Hepatocyte (in vitro differentiated cells): ENCODE data around the gene JARID2. TPM values are rescaled to one million over a fixed set of nuclear protein-coding genes. Genes with fewer than 3 reads are reported as not detected.

ENCODE experiments used
- DNase-seq: peaks from one replicate; pipeline ENCODE4 v3.0.0-alpha.2; 2016; ENCODE audit warnings: low spot score
- H2AFZ ChIP-seq: fragments of 200-600 bp; sonication (generic); 2 replicates; pipeline ENCODE4 v1.6.0; 2016; ENCODE audit warnings: antibody characterized with exemption, mild to moderate bottlenecking
- H3K27ac ChIP-seq: fragments of 200-600 bp; sonication (generic); 2 replicates; pipeline ENCODE4 v1.5.1; 2016; ENCODE audit warnings: mild to moderate bottlenecking
- H3K27me3 ChIP-seq: fragments of 200-600 bp; sonication (generic); 2 replicates; pipeline ENCODE4 v1.6.1; 2016
- H3K36me3 ChIP-seq: fragments of 200-600 bp; sonication (generic); replicated peaks from 2 replicates; pipeline ENCODE4 v1.5.1; 2016; ENCODE audit warnings: low read depth; ENCODE audit not compliant: insufficient read depth
- H3K4me1 ChIP-seq: fragments of 200-600 bp; sonication (generic); 2 replicates; pipeline ENCODE4 v1.5.1; 2016; ENCODE audit warnings: mild to moderate bottlenecking, moderate library complexity; ENCODE audit not compliant: insufficient read depth
- H3K4me2 ChIP-seq: fragments of 200-600 bp; sonication (generic); 2 replicates; pipeline ENCODE4 v1.6.0; 2016
- H3K4me3 ChIP-seq: fragments of 200-600 bp; sonication (generic); 2 replicates; pipeline ENCODE4 v1.5.1; 2016; ENCODE audit warnings: mild to moderate bottlenecking
- H3K79me2 ChIP-seq: fragments of 200-600 bp; sonication (generic); 2 replicates; pipeline ENCODE4 v1.6.0; 2017; ENCODE audit warnings: mild to moderate bottlenecking
- H3K9me2 ChIP-seq: fragments of 200-600 bp; sonication (generic); replicated peaks from 2 replicates; pipeline ENCODE4 v1.6.0; 2017; ENCODE audit warnings: mild to moderate bottlenecking; ENCODE audit not compliant: insufficient read depth
- H3K9me3 ChIP-seq: fragments of 200-600 bp; sonication (generic); 2 replicates; pipeline ENCODE4 v1.5.1; 2016; ENCODE audit warnings: low read depth, mild to moderate bottlenecking
- H4K20me1 ChIP-seq: fragments of 200-600 bp; sonication (generic); 2 replicates; pipeline ENCODE4 v1.6.0; 2016; ENCODE audit warnings: mild to moderate bottlenecking; ENCODE audit not compliant: insufficient read depth, poor library complexity, severe bottlenecking
- EZH2 ChIP-seq: fragments of 200-600 bp; sonication (generic); IDR thresholded peaks from 2 replicates; pipeline ENCODE4 v1.6.1; 2016; ENCODE audit warnings: antibody characterized with exemption, mild to moderate bottlenecking, borderline replicate concordance
- EZH2phosphoT487 ChIP-seq: fragments of 200-600 bp; sonication (generic); IDR thresholded peaks from one replicate; pipeline ENCODE4 v1.6.1; 2018; ENCODE audit warnings: antibody characterized with exemption, mild to moderate bottlenecking, low read depth, moderate library complexity; ENCODE audit not compliant: unreplicated experiment, severe bottlenecking
- WGBS: methylation state at CpG from one replicate; pipeline ENCODE4 v1.1.6; 2016; ENCODE audit warnings: low lambda C conversion rate; ENCODE audit errors: missing lambda C conversion rate; 5-methylcytosine and 5-hydroxymethylcytosine counted together
- polyA plus RNA-seq: library from polyadenylated mRNA; unstranded; fragments of >200 nt; fragmentation: Nextera tagmentation; extraction: Ambion mirVana; gene quantifications from 2 replicates; pipeline ENCODE4 v1.2.1, GENCODE V29; 2016
- total RNA-seq: library from RNA; depleted of rRNA; stranded (reverse); fragments of >200 nt; gene quantifications from 2 replicates; pipeline ENCODE4 v1.2.3, GENCODE V29; 2014
- TF ChIP-seq, protein P1 (sequence below): fragments of 200-600 bp; sonication (generic); IDR thresholded peaks from 2 replicates; pipeline ENCODE4 v1.5.1; 2016; ENCODE audit warnings: antibody characterized with exemption, mild to moderate bottlenecking; ENCODE audit not compliant: poor library complexity

JARID2 gene
- total and polyA plus RNA-seq, 2 experiments from 2014 or later, result 4.6 to 11.6 TPM

DNA sequence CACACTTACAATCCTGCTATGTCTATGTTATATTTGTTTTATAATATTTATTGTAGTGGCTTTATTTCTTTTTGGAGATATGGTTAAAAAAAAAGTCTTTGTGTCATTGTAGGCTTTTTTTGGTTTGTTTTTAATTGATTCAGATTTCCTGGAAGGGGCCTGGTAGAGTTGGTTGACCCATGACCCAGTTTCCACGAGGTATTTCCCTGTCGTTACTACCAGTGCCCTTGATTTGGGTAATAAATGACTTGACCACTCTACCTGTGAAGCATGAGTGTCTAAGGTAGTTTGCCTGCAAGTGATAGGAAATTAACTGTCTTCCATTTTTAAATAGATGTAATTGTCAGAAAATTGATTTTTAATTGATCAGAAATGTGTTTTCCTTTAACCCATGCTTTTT, 121.0 kb downstream of the JARID2 start:
- no peaks in the 10 kb centered on the region for H3K27me3 ChIP-seq
- no peak overlapping the region for H3K4me3 ChIP-seq
- H4K20me1 ChIP-seq, result peaks cover 34% of the 10 kb centered on the region
- WGBS, result 55% methylated on average over 2 of the region's 2 CpGs
- DNase-seq, result no peak
- no peak for TF ChIP-seq EZH2phosphoT487
- TF ChIP-seq, protein P1, sequence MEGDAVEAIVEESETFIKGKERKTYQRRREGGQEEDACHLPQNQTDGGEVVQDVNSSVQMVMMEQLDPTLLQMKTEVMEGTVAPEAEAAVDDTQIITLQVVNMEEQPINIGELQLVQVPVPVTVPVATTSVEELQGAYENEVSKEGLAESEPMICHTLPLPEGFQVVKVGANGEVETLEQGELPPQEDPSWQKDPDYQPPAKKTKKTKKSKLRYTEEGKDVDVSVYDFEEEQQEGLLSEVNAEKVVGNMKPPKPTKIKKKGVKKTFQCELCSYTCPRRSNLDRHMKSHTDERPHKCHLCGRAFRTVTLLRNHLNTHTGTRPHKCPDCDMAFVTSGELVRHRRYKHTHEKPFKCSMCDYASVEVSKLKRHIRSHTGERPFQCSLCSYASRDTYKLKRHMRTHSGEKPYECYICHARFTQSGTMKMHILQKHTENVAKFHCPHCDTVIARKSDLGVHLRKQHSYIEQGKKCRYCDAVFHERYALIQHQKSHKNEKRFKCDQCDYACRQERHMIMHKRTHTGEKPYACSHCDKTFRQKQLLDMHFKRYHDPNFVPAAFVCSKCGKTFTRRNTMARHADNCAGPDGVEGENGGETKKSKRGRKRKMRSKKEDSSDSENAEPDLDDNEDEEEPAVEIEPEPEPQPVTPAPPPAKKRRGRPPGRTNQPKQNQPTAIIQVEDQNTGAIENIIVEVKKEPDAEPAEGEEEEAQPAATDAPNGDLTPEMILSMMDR, result no peak
- no peak for TF ChIP-seq EZH2
- H3K4me2 ChIP-seq, result no peak overlapping the region
- no peaks in the 10 kb centered on the region for H3K36me3 ChIP-seq
- peaks cover 41% of the 10 kb centered on the region for H3K4me1 ChIP-seq
- no peaks in the 10 kb centered on the region for H3K9me2 ChIP-seq
- H3K27ac ChIP-seq, result no peak overlapping the region
- H3K9me3 ChIP-seq, result no peaks in the 10 kb centered on the region
- H3K79me2 ChIP-seq, result peaks cover 88% of the 10 kb centered on the region
- no peak overlapping the region for H2AFZ ChIP-seq

DNA sequence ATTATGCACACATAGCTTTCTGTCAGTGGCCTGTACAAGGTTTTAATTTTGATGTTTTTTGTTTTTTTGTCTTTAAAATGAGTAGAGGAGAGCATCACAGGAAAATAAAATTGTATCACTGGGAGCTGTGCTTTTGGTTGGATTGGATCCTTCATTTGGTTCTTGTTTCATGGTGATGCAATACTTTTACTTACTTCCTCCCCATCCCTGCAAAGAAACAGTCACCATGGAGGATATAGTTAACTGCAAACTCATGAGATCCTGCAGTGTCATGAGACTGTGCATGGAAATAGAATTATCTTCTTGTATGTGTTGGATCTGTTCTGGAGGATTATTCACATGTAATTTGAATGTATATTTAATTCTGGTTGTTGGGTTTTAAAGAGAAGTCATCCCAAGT, 122.3 kb downstream of the JARID2 start:
- Histone ChIP-seq H3K9me2 (no peaks in the 10 kb centered on the region), H3K4me1 (peaks cover 32% of the 10 kb centered on the region), H3K79me2 (peaks cover 90% of the 10 kb centered on the region), H3K4me2 (no peak overlapping the region), H3K27me3 (no peaks in the 10 kb centered on the region), H4K20me1 (peaks cover 39% of the 10 kb centered on the region), H3K9me3 (no peaks in the 10 kb centered on the region), H3K27ac (no peak overlapping the region), H3K4me3 (no peak overlapping the region), H3K36me3 (no peaks in the 10 kb centered on the region), H2AFZ (no peak overlapping the region)
- TF ChIP-seq, protein P1, result no peak
- TF ChIP-seq EZH2phosphoT487, result no peak
- no peak for DNase-seq

GRCh38 chr6:15368873-15369272, 123.0 kb downstream of the JARID2 start:
- H3K9me2 ChIP-seq, result no peaks in the 10 kb centered on the region
- H4K20me1 ChIP-seq, result peaks cover 40% of the 10 kb centered on the region
- WGBS, result 75% methylated on average over 5 of the region's 5 CpGs
- peaks cover 90% of the 10 kb centered on the region for H3K79me2 ChIP-seq
- no peak overlapping the region for H2AFZ ChIP-seq
- H3K9me3 ChIP-seq, result no peaks in the 10 kb centered on the region
- no peaks in the 10 kb centered on the region for H3K27me3 ChIP-seq
- no peaks in the 10 kb centered on the region for H3K36me3 ChIP-seq
- DNase-seq, result no peak
- peaks cover 28% of the 10 kb centered on the region for H3K4me1 ChIP-seq
- TF ChIP-seq EZH2 (no peak), EZH2phosphoT487 (no peak)
- TF ChIP-seq, protein P1, result no peak
- no peak overlapping the region for H3K27ac ChIP-seq
- no peak overlapping the region for H3K4me3 ChIP-seq
- H3K4me2 ChIP-seq, result no peak overlapping the region

- Histone ChIP-seq H3K9me3 (no peaks in the 10 kb centered on the region), H3K4me1 (peaks cover 20% of the 10 kb centered on the region), H3K4me3 (no peak overlapping the region), H3K4me2 (no peak overlapping the region), H4K20me1 (peaks cover 41% of the 10 kb centered on the region), H3K36me3 (no peaks in the 10 kb centered on the region), H3K27ac (no peak overlapping the region), H3K9me2 (no peaks in the 10 kb centered on the region), H2AFZ (no peak overlapping the region), H3K27me3 (no peaks in the 10 kb centered on the region), H3K79me2 (peaks cover 96% of the 10 kb centered on the region)
- WGBS, result 53% methylated on average over 4 of the region's 4 CpGs
- DNase-seq, result no peak
- TF ChIP-seq EZH2phosphoT487, result no peak
- TF ChIP-seq, protein P1, result no peak
- TF ChIP-seq EZH2, result no peak
These were observed 124.0 kb downstream of the JARID2 start for GRCh38 chr6:15369838-15370237.
